ENCODE data around the gene ATRAID. TPM values are rescaled to one million over a fixed set of nuclear protein-coding genes. Genes with fewer than 3 reads are reported as not detected.

Gene ATRAID
- total and polyA plus RNA-seq, 2 of the 8 experiments (the other 6 are each of a cell fraction or from before 2014, with no cell fraction given): 109 to 280 TPM

DNA sequence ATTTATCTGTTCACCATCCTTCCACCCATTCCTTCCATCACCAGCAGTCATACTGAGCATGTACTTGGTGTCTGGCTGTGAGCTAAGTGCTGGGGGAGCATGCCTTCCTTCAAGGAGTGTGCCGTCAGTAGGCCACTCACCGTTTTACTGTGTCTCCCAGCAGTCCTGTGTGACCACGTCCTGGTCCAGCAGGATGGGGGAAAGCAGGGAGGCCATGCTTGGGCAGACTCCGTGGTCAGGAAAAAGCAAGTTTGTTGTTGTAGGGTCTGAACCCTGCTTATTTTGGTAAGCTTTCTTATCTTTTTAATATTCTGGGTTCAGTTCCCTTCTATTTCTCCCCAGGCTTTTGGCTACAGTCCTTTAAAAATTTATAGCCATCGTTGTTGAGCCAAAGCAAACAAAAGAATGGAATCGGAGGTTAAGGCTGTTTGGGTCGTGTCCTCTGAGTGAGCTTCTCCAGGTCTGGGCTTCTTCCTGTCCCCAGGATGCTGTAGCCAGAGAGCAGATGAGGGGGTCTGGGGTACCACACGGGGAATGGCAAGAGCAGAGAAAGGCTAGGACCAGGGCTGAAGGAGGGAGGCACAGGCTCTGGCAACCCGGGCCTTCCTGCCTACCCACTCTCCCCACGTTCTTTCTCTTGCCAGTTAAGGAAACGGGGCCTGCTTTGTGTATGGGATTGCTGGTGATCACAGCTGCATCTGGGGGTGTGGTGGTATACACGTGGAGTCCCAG is 37.5 kb downstream of the ATRAID start:
- Histone ChIP-seq H3K4me3 (ENCODE audit: extremely low read depth in 1 of 4, insufficient read depth in 2 of 4, low read depth in 3 of 4, low read length in 4 of 4) (no peak overlapping the region), H2AFZ (ENCODE audit: low read length) (no peak overlapping the region), H3K56ac (replicated peaks; ENCODE audit: insufficient read length, low read depth, low read length) (no peak overlapping the region), H2BK120ac (replicated peaks; ENCODE audit: low read depth, low read length) (no peak overlapping the region), H3K9ac (replicated peaks in 1 of 4; ENCODE audit: extremely low read depth in 1 of 4, low read depth in 3 of 4, low read length in 3 of 4) (no peak overlapping the region), H3K9me3 (ENCODE audit: insufficient read depth in 2 of 2, low read depth in 1 of 2, low read length in 1 of 2) (no peaks in the 10 kb centered on the region), H3K27me3 (replicated peaks in 1 of 4; ENCODE audit: control insufficient read depth in 3 of 4, extremely low read depth in 1 of 4, insufficient read depth in 3 of 4, low read length in 3 of 4) (peaks cover 0 to 6% (median 2%) of the 10 kb centered on the region in 4 experiments; a peak in 5 of 7 replicates), H4K91ac (replicated peaks; ENCODE audit: insufficient read length, low read length) (no peak overlapping the region), H3K4me2 (ENCODE audit: insufficient read depth in 1 of 2, low read depth in 2 of 2, low read length in 2 of 2) (no peak overlapping the region), H3K14ac (ENCODE audit: insufficient read length) (no peak overlapping the region), H3K4me1 (replicated peaks in 1 of 4; ENCODE audit: control insufficient read depth in 3 of 4, insufficient read depth in 4 of 4, low read length in 3 of 4) (peaks cover 2 to 11% (median 6%) of the 10 kb centered on the region in 4 experiments), H2BK15ac (ENCODE audit: low read length) (0 out of 2 replicates have a peak overlapping the region, but pooled peaks have one; percentile 53), H2AK5ac (ENCODE audit: low read depth, low read length) (no peak overlapping the region), H3K18ac (ENCODE audit: extremely low read depth, low read length) (no peak overlapping the region), H2BK5ac (ENCODE audit: low read depth, low read length) (no peak overlapping the region), H3K4ac (replicated peaks; ENCODE audit: insufficient read length, low read depth, low read length) (no peak overlapping the region), H2BK20ac (ENCODE audit: low read length) (no peak overlapping the region), H2BK12ac (ENCODE audit: low read depth, low read length) (peak overlapping the region; percentile 20; the same call in 1 of the 2 replicates), H3K79me1 (ENCODE audit: low read depth, low read length) (no peaks in the 10 kb centered on the region), H3K27ac (ENCODE audit: low read depth, low read length) (no peak overlapping the region), H3K23ac (ENCODE audit: insufficient read length) (no peak overlapping the region), H4K5ac (ENCODE audit: insufficient read length, low read depth, low read length) (no peak overlapping the region), H3K23me2 (ENCODE audit: low read depth, low read length) (no peaks in the 10 kb centered on the region; the same call in 1 of the 2 replicates), H3K36me3 (ENCODE audit: control insufficient read depth in 2 of 4, insufficient read depth in 4 of 4, low read length in 3 of 4) (peaks cover 3 to 4% (median 3%) of the 10 kb centered on the region in 4 experiments; a peak in 6 of 8 replicates), H4K8ac (ENCODE audit: extremely low read depth, insufficient read depth, low read length) (no peak overlapping the region), H3K79me2 (ENCODE audit: control insufficient read depth in 1 of 2, insufficient read depth in 2 of 2, low read length in 2 of 2) (no peaks in the 10 kb centered on the region), H4K20me1 (replicated peaks in 1 of 2; ENCODE audit: control insufficient read depth in 1 of 2, insufficient read depth in 2 of 2, low read length in 2 of 2) (no peaks in the 10 kb centered on the region)
- WGBS, 2 experiments (ENCODE audit: extremely low coverage in 1 of 2, insufficient coverage in 1 of 2, insufficient read length in 1 of 2, insufficient replicate concordance in 2 of 2, low coverage in 1 of 2, low lambda C conversion rate in 2 of 2, missing lambda C conversion rate in 1 of 2): 89% methylated on average over 12 of the region's 12 CpGs; no CpG with 5 or more reads in 1 of the 2 experiments
- POLR2A ChIA-PET (ENCODE audit: partially characterized antibody): interaction anchor here (0.6 to 32.6 kb wide), 22 partner anchors 8 to 200 kb away, joined by 3 to 835 read pairs (median 9); partner anchors contain the start of genes ATRAID, CAD, DNAJC5G and GTF3C2
- no peak for FAIRE-seq
- TF ChIP-seq GTF2F1 (IDR thresholded peaks at IDR 0.05; ENCODE audit: borderline replicate concordance, low read depth, low read length) (no peak), POLR2A (IDR thresholded peaks at IDR 0.05; ENCODE audit: control extremely low read depth in 1 of 2, low read depth in 2 of 2, low read length in 2 of 2) (peak in 1 of 2 experiments; percentile 21; a peak in 1 of 3 replicates), KDM1A (IDR thresholded peaks at IDR 0.05; ENCODE audit: borderline replicate concordance, low read length) (no peak), CBX8 (IDR thresholded peaks at IDR 0.05; ENCODE audit: borderline replicate concordance, low read depth, low read length) (no peak), POLR2AphosphoS5 (IDR thresholded peaks at IDR 0.05; ENCODE audit: low read depth, low read length) (peak; percentile 60; the same call in 1 of the 2 replicates), RFX5 (IDR thresholded peaks at IDR 0.05; ENCODE audit: borderline replicate concordance, low read depth, low read length) (no peak)
- no peak for DNase-seq (ENCODE audit: low read depth in 1 of 2, low spot score in 2 of 2)
- CTCF ChIA-PET (ENCODE audit: partially characterized antibody): interaction anchor here (0.6 to 8.3 kb wide), 21 partner anchors 9 to 1879 kb away, joined by 3 to 180 read pairs (median 3); partner anchors contain the start of genes DNAJC5G, TRIM54 and UCN

Measured in H1 (cell line).